B cell (primary cell): ENCODE results near the gene SERPINF2.

Experiments used
- EZH2 ChIP-seq: IDR thresholded peaks from 2 replicates; pipeline ENCODE4 v1.6.1; 2012; ENCODE audit warnings: borderline replicate concordance, low read depth, mild to moderate bottlenecking, moderate library complexity, low read length; ENCODE audit not compliant: insufficient read depth, poor library complexity, severe bottlenecking
- TF ChIP-seq, protein P1 (sequence below): fragments of 200-600 bp; IDR thresholded peaks from one replicate; pipeline ENCODE4 v1.8.0; 2022; ENCODE audit warnings: antibody characterized with exemption, mild to moderate bottlenecking

- TF ChIP-seq EZH2, result no peak
- TF ChIP-seq, protein P1, sequence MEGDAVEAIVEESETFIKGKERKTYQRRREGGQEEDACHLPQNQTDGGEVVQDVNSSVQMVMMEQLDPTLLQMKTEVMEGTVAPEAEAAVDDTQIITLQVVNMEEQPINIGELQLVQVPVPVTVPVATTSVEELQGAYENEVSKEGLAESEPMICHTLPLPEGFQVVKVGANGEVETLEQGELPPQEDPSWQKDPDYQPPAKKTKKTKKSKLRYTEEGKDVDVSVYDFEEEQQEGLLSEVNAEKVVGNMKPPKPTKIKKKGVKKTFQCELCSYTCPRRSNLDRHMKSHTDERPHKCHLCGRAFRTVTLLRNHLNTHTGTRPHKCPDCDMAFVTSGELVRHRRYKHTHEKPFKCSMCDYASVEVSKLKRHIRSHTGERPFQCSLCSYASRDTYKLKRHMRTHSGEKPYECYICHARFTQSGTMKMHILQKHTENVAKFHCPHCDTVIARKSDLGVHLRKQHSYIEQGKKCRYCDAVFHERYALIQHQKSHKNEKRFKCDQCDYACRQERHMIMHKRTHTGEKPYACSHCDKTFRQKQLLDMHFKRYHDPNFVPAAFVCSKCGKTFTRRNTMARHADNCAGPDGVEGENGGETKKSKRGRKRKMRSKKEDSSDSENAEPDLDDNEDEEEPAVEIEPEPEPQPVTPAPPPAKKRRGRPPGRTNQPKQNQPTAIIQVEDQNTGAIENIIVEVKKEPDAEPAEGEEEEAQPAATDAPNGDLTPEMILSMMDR, result no peak
These were observed 2.9 kb downstream of the SERPINF2 start for GRCh38 chr17:1745513-1746020.
